GM15510 (cell line): ENCODE results near the gene KSR1.

Source experiments
- POLR2A ChIP-seq: IDR thresholded peaks from 3 replicates; pipeline ENCODE4 v1.6.1; 2011; ENCODE audit warnings: borderline replicate concordance; ENCODE audit not compliant: insufficient read length; ENCODE audit errors: extremely low read depth

Gene KSR1

DNA sequence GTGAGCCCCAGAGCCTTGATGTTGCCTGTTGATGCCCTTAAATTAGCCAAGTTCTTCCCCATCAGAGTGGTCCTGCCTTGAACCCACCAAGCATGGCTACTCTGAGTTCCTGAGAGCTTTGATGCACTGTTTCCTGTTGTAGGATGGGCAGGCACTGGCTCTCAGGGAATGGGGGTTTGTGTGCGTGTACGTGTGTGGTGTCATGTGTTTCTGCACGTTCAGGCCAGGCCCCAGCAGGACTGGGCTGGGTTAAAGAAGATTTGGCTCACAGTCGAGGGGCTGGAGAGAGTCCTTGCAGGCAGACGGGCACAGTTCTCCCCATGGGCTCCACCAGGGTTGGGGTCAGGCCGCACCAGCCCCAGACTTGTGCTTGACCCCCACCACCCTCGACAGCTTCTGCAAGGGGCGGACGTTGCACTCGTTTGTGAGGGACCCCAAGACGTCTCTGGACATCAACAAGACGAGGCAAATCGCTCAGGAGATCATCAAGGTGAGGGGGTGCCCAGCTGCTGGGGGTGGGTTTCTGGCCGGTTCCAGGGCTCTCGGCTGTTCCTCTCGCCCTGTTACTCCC is 151.4 kb downstream of the KSR1 start:
- no peak for TF ChIP-seq POLR2A

DNA sequence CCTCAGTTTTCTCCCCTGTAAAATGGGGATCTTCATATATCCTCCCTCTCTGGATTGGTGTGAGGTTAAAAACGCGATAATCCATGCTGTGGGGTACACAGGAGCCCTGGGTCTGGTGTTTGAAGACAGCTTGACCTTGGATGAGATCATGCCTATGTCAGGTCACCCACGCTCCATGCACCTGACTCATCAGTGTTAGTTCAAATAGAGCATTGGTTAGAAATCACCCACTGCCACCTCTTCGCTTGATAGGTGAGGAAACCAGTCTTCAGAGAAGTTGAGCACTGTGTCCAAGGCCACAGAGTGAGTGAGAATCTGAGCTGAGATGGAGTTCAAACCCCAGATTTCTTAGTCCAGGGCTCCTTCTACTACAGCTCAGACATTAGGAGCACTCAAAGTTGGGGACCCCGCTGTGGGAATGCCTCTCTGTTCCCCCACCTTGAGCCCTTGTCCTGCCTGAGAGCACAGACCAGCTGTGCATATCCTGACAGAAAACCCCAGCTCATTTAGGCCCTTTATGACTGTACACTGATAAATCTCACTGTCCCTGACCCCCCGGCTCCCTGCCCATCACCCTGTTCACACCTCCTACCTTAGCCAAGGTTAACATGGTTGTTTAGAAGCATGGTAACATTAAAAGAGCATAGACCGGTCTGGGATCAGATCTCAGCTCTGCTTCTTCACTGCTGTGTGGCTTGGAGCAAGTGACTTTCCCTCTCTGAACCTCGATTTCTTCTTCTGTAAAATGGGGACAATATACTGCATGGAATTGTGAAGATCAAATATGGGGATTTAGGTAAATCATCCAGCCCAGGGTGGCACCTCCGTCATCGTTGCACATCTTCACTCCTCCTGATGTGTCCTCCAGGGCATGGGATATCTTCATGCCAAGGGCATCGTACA is 152.3 kb downstream of the KSR1 start:
- no peak for TF ChIP-seq POLR2A

DNA sequence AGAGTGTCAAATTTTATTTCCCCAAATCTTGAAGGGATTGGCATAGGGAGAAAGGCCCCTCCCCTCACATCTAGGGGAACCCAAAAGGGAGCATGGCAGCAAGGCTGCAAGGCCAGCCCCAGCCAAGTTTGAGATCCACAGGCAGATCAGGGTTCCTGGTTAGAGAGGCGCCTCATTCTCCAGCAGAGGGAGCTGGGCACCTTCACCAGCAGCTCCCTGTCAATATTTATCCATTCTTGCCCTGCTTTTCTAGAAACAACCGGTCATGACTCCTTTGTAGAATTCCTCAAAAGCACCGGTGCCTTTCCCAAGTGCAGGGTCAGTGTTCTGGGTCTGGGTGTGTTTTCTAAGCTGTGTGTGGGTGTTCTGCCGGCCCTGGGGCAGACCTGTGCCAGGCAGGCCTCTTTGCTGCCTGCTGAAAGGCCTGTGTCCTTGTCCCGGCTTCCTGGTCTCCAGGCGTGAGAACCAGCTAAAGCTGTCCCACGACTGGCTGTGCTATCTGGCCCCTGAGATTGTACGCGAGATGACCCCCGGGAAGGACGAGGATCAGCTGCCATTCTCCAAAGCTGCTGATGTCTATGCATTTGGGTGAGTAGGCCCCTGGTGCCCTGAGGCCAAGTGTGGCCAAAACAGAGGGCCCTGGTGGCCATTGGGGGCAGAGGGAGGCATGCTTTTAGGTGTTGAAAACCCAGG is 153.5 kb downstream of the KSR1 start:
- TF ChIP-seq POLR2A: no peak

DNA sequence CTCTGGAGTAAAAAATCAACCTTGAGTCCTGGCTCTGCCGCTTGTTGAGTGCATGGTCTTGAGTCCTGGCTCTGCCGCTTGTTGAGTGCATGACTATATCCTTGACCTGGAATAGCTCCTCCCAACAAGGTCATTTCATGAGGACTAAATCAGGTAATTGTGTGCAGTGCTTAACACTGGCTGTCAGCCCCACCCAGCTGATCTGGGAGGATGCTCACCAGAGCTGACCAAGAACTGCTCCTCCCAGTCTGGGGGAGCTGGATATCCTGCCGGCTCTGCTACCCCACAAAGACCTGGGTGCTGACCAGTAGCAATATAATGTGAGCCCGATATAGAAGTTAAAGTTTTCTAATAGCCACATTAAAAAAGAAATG is 154.0 kb downstream of the KSR1 start:
- no peak for TF ChIP-seq POLR2A

DNA sequence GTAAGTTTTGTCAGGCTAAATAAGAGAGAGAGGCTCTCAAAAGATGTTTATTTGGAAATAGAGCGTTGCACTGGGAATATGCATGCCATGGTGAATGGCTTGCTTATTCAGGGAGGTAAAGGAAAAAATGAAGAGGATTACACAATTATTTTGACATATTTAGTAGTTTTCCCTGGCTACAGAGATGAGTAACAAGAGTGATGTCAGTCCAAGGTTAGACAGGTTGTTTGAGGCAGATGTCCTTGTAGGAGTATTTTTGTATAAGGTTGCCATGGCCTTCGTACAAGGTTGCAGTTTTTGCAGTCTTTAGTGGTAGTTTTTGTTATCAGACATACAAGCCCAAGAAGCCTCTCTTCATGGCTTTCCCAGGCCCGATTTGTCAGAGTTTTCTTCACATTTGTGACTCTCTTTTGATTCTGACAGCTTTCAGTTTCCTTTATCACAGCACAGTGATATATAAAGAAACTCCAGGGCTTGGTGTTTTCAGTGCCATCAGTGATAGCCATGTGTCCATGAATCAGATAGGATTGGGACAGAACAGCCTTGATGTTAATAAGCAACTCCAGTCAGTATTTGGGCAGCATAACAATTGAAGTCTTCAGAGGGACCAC is 156.0 kb downstream of the KSR1 start:
- TF ChIP-seq POLR2A: no peak

DNA sequence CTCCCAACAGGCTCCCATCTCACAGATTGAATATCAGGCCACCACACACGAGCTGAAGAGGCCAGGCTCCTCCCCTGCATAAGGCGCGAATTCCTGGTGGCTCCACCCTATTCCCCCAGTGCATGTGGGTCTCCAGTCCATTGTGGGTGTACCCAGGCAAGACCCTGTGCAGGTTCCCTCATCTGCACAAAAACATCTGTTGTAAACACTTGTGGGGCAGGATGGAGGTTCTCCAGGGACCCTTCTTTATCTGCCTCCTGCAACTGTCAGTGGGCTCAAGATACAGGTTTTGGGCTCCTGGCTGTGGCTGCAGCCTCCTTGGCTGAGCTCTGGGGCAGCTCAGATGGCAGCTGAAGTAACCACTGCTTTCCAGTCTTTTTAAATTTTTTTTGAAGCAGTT is 157.2 kb downstream of the KSR1 start:
- TF ChIP-seq POLR2A: no peak

DNA sequence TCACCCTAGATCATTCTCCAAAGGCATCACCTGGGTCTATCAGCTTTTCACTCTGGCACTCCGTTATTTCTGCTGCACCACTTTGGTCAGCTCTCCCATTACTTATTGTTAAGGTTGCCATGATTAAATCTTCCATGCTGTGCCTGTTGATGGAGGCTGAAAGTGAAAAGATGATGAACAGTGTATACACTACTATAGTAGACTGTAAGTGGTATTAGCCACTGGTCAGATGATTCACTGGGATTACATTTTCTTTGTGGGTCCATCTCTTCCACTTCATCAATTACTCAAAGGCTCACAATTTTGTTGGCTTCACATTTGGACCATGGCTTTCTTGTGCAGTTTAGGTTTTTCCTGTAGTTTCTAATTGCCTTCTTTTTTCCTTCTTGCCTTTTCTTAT is 158.9 kb downstream of the KSR1 start:
- no peak for TF ChIP-seq POLR2A

DNA sequence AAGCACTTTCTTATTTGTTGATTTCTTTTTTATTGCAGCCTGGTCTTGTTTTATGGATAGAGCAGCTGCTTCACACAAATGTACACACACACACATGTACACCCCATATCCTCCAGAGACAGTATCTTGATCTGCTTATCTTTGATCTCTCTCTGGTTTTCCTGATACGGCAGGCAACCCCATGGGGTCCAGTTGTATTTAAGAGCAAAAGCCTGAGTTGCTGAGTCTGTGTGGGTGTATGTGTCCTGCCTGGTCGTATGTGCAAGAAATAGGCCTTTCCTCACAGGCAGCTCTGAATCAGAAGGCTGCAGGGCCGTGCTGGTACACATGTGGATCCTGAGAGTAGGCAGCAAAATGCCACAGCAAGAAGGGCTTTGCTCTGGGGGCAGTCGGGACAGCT is 160.2 kb downstream of the KSR1 start:
- TF ChIP-seq POLR2A: no peak

DNA sequence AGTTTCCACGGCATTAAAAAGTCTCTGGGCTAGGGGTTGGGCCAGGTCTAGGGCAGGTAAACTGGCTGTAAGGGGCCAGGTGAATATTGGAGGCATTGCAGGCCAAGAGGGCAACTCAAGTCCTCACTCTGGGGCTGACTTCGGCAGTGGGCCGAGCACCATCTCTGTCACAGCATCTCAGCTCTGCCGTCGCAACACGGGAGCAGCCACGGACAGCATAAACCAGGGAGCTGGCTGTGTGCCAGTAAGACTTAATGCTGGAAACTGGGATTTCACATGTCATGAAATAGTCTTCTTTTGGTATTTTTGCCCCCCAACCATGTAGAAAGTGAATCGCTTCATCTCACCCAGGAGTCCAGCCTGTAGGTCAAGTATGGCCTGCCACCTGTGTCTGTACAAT is 162.2 kb downstream of the KSR1 start:
- TF ChIP-seq POLR2A: no peak

DNA sequence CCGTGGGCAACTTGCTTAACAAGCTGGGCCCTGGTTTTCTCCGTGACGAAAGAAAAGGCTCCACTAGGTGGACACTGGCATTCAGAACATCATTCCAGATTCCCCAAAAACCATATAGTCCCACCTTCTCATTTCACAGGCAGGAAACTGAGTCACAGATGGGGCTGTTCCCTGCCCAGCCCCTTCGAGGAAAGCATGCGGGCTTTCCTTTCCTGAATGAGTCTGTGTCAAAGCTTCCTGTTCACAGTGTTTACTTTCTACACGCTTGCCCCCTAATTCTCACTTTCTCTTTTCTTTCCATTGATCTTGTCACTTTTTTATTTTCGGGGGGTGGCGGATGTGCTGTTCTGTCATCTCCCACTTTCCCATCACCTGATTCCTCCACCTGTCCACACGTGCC is 164.5 kb downstream of the KSR1 start:
- no peak for TF ChIP-seq POLR2A

DNA sequence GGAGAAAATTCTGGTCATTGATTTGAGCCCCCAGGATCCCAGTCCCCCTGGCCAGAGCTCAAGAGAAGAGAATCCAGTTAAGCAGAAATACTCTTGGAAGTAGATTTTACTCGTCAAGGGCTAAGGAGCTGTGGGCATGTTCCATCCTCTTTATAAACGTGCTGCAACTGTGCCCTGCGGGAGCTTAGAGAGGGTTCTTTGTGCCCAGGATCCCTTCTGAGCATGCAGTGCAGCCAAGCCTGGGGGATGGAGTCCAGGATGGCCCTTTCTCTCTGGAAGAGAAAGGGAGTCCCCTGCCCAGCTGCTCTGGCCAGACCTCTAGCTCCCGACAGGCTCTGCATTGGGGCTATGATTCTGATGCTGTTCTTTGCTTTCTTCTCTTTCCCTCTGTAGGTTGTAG is 165.3 kb downstream of the KSR1 start:
- TF ChIP-seq POLR2A: no peak

DNA sequence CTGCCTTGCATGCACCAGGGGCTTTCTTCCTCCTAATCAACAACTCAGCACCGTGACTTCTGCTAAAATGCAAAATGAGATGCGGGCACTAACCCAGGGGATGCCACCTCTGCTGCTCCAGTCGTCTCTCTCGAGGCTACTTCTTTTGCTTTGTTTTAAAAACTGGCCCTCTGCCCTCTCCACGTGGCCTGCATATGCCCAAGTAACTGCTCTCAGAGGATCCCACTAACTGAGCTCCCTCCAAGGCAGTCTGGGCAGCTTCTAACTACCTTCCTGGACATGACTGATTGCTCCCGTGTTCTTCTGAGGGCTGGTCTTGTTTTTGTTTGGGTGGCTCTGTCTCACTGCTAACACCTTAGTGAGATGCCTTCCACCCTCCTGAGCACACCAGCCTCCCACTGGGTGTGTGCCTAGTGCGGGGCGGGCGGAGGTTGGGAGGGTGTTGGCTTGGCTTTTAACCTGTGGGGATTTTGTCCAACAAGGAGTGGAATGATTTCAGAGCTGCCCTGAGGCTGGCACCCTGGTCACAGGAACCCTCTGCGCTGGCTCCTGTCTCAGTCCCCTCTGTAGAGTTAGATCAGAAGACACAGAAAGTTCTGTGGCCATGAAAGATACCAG is 165.8 kb downstream of the KSR1 start:
- no peak for TF ChIP-seq POLR2A

DNA sequence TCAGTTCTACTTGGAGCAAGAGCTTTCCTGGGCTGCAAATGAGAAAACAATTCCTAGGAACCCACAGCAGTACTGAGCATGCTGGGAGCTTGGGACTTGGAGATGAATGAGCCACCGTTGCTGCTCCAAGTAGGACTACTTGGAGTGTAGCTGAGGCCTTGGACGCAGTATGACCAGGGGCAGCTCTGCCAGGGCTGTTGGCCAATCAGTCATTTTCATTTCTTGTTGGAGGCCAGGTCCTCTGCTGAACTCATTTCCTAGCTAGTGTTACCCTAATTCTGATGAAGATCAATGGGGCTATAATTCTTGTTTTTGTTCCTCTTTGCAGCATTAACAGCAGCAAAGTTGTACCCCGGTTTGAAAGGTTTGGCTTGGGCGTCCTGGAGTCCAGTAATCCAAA is 166.7 kb downstream of the KSR1 start:
- no peak for TF ChIP-seq POLR2A

DNA sequence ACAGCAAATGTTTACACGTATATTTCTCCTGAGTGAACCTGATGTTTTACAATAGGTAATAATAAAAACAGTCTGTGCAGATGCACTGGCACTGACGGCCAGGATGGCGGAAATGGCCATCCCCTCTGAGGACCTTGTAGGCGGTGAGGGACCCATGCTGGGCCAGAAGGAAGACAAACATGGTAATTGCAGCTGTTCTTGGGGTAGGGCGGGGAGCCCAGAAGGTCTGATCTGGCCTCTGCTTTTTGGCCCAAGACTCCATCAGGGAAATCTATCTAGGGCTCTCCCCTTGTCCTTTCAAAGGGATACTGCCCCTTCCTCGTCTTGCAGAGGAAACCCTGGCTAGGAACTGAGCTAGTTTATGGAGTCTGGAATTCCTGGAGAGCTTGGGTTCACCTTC is 167.4 kb downstream of the KSR1 start:
- no peak for TF ChIP-seq POLR2A

DNA sequence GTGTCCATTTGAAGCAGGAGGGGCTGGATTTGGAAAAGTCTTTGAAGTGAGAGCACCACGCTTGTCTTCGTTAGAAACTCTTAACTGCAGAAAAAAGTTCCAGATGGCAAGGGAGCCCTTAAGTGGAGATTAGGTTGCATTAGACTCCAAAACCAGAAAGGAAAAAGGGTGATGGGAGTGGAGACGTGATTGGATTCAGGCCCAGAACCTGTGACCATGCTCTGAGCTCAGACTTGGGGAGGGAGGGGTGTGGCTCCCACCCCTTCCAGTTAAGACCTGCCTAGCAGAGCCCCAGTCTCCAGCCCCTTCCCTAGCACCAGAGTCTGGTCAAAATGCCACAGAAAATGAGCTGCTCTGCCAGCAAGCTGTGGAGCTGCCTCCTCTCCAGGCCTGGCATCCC is 168.3 kb downstream of the KSR1 start:
- TF ChIP-seq POLR2A: no peak
